ENCODE results near the gene TEP1. TPM values are rescaled to one million over a fixed set of nuclear protein-coding genes. Genes with fewer than 3 reads are reported as not detected.

Gene TEP1
- total and polyA plus RNA-seq, 10 of the 15 experiments (the other 5 are each of a cell fraction or from before 2014, with no cell fraction given): 3.3 to 29.7 (median 16.8) TPM

DNA sequence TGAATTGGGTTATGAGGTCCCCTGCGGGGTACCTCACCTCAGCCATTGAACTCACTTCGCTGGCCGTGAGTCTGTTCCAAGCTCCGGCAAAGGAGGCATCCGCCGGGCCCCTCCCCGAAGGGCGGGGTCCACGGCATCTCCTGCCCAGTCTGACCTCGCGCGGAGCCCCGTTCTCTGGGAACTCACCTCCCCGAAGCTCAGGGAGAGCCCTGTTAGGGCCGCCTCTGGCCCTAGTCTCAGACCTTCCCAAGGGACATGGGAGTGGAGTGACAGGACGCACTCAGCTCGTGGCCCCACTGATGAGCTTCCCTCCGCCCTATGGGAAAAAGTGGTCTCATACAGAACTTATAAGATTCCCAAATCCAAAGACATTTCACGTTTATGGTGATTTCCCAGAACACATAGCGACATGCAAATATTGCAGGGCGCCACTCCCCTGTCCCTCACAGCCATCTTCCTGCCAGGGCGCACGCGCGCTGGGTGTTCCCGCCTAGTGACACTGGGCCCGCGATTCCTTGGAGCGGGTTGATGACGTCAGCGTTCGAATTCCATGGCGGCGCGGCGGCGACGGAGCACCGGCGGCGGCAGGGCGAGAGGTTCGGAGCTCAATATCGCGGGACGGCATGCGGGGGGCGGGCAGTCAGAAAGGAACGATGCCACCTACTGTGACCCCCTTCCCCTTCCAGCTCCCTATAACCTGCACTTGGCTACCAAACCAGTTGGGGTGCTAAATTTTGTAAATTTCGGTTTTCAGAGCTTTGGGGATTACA is 70.0 kb downstream of the TEP1 start, which contains the start of gene PARP2 (continued):
- TF ChIP-seq, protein P1, sequence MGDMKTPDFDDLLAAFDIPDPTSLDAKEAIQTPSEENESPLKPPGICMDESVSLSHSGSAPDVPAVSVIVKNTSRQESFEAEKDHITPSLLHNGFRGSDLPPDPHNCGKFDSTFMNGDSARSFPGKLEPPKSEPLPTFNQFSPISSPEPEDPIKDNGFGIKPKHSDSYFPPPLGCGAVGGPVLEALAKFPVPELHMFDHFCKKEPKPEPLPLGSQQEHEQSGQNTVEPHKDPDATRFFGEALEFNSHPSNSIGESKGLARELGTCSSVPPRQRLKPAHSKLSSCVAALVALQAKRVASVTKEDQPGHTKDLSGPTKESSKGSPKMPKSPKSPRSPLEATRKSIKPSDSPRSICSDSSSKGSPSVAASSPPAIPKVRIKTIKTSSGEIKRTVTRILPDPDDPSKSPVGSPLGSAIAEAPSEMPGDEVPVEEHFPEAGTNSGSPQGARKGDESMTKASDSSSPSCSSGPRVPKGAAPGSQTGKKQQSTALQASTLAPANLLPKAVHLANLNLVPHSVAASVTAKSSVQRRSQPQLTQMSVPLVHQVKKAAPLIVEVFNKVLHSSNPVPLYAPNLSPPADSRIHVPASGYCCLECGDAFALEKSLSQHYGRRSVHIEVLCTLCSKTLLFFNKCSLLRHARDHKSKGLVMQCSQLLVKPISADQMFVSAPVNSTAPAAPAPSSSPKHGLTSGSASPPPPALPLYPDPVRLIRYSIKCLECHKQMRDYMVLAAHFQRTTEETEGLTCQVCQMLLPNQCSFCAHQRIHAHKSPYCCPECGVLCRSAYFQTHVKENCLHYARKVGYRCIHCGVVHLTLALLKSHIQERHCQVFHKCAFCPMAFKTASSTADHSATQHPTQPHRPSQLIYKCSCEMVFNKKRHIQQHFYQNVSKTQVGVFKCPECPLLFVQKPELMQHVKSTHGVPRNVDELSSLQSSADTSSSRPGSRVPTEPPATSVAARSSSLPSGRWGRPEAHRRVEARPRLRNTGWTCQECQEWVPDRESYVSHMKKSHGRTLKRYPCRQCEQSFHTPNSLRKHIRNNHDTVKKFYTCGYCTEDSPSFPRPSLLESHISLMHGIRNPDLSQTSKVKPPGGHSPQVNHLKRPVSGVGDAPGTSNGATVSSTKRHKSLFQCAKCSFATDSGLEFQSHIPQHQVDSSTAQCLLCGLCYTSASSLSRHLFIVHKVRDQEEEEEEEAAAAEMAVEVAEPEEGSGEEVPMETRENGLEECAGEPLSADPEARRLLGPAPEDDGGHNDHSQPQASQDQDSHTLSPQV (IDR thresholded peaks at IDR 0.05): no peak
- TF ChIP-seq ZNF217 (IDR thresholded peaks at IDR 0.05): no peak
- peak in 1 of 2 experiments; percentile 43; a peak in 2 of 4 replicates for TF ChIP-seq BHLHE40 (IDR thresholded peaks at IDR 0.05; ENCODE audit: borderline replicate concordance in 1 of 2, low read depth in 2 of 2, low read length in 1 of 2)
- TF ChIP-seq EZH2 (IDR thresholded peaks at IDR 0.05; ENCODE audit: borderline replicate concordance, control insufficient read depth, low read depth, low read length): no peak
- peak; percentile 99 for TF ChIP-seq EED (IDR thresholded peaks at IDR 0.05; ENCODE audit: low read depth)
- peak; percentile 55 for TF ChIP-seq HCFC1 (IDR thresholded peaks at IDR 0.05; ENCODE audit: low read length)
- peak; percentile 89; the same call in 1 of the 2 replicates for TF ChIP-seq ZNF687 (IDR thresholded peaks at IDR 0.05)
- peak; percentile 99 for TF ChIP-seq IKZF1 (conservative IDR thresholded peaks at IDR 0.05)
- TF ChIP-seq, protein P2, sequence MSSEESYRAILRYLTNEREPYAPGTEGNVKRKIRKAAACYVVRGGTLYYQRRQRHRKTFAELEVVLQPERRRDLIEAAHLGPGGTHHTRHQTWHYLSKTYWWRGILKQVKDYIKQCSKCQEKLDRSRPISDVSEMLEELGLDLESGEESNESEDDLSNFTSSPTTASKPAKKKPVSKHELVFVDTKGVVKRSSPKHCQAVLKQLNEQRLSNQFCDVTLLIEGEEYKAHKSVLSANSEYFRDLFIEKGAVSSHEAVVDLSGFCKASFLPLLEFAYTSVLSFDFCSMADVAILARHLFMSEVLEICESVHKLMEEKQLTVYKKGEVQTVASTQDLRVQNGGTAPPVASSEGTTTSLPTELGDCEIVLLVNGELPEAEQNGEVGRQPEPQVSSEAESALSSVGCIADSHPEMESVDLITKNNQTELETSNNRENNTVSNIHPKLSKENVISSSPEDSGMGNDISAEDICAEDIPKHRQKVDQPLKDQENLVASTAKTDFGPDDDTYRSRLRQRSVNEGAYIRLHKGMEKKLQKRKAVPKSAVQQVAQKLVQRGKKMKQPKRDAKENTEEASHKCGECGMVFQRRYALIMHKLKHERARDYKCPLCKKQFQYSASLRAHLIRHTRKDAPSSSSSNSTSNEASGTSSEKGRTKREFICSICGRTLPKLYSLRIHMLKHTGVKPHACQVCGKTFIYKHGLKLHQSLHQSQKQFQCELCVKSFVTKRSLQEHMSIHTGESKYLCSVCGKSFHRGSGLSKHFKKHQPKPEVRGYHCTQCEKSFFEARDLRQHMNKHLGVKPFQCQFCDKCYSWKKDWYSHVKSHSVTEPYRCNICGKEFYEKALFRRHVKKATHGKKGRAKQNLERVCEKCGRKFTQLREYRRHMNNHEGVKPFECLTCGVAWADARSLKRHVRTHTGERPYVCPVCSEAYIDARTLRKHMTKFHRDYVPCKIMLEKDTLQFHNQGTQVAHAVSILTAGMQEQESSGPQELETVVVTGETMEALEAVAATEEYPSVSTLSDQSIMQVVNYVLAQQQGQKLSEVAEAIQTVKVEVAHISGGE (CRISPR knock-in tag; IDR thresholded peaks at IDR 0.05): peak; percentile 19; the same call in 1 of the 2 replicates
- peak; percentile 95 for TF ChIP-seq CREB1 (IDR thresholded peaks at IDR 0.05; ENCODE audit: low read depth)
- peak; percentile 76 for TF ChIP-seq FOXM1 (IDR thresholded peaks at IDR 0.05; ENCODE audit: low read depth, low read length)
- 0 out of 2 replicates have a peak, but pooled peaks have one; percentile 43 for TF ChIP-seq MTA2 (IDR thresholded peaks at IDR 0.05; ENCODE audit: low read depth)
- TF ChIP-seq SMC3 (IDR thresholded peaks at IDR 0.05; ENCODE audit: borderline replicate concordance, low read length): peak; percentile 12; the same call in 1 of the 2 replicates
- TF ChIP-seq TAF1 (IDR thresholded peaks at IDR 0.05; ENCODE audit: borderline replicate concordance, low read depth, low read length): peak; percentile 67; the same call in 1 of the 2 replicates
- TF ChIP-seq EGR1 (IDR thresholded peaks at IDR 0.05; ENCODE audit: borderline replicate concordance in 1 of 2, low read depth in 2 of 2, low read length in 2 of 2): peak in 1 of 2 experiments; percentile 72; a peak in 2 of 3 replicates
